ENCODE measurements around the gene TAL2.

The TAL2 gene

DNA sequence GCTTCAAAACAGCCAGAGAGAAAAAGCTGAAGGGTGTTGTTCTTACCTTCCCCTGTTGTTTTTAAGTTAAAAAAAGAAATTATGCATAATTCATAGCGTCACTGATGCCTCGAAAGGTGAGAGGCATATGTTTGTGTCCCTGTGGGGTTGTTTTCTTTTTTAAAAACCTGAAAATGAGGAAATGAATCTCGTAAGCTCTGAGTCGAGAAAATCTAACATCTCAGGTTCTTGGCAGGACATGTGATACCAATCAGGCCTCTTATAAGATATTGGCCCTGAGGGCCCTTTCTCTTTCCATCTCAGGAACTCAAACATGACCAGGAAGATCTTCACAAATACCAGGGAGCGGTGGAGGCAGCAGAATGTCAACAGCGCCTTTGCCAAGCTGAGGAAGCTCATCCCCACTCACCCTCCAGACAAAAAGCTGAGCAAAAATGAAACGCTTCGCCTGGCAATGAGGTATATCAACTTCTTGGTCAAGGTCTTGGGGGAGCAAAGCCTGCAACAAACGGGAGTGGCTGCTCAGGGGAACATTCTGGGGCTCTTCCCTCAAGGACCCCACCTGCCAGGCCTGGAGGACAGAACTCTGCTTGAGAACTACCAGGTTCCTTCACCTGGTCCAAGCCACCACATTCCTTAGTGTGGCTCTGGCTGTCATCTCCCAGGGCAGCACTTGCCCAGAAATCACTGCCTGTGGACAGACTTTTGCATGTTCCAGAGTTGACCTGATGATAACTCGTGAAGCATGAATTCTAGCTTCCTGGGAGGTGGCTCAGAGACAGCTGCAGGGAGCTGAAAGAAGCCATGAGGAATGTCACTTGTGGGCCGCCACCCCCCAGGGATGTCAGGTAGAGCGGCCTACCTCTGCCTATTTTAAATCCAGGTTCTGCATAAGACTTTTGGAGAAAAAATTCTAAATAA, at the start of gene TAL2:
TSS of gene TAL2 (plus strand) at position 274 of the 921 bp plus-strand sequence. CDS start at position 314, 40 bp downstream.
- no peak for DNase-seq

DNA sequence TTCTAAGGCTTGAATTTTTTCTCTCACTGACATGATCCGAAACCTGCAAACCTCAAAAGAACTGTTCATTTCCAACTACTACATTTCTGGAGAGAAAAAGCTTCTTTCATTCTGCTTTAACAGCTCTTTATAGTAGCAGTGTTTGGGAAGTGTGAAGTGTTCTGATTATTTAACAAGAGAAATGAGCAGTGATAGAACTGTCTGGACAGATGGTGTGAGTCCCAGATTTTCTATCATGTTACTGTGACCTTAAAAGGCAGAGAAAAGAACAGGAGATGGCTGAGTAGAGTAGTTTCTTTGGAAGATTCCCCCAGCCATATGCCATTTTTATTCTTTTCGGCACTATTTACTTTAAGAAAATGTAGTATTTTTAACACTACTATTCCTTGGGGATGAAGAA, 41.3 kb upstream of the TAL2 start:
- DNase-seq = no peak

- no peak for DNase-seq
Observed at GRCh38 chr9:105625088-105625487, 37.2 kb upstream of the TAL2 start.

GRCh38 chr9:105632807-105633206, 29.4 kb upstream of the TAL2 start:
- DNase-seq = no peak

DNA sequence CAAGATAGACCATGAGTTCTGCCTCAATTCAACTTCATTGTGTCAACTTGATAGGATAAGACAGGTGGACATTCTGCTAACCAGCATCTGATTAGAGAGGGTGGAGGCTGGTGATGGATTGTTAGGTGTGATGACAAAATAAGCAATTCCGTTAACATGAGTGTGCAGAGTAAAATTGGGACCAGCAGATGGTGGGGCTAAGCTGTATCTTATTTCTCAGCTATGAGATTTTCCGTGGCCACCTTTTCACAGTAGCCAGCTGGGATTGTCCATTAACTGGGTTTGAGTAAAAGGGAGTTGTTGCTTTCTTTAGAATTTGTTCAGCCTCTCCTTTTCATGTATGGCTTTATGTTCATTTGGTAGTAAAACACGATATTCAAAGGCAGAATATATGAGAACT, 28.8 kb upstream of the TAL2 start:
- DNase-seq = no peak

- DNase-seq = no peak
Observed at GRCh38 chr9:105636331-105636730, 25.9 kb upstream of the TAL2 start.

- DNase-seq = no peak
Observed at GRCh38 chr9:105637787-105638395, 24.4 kb upstream of the TAL2 start.

DNA sequence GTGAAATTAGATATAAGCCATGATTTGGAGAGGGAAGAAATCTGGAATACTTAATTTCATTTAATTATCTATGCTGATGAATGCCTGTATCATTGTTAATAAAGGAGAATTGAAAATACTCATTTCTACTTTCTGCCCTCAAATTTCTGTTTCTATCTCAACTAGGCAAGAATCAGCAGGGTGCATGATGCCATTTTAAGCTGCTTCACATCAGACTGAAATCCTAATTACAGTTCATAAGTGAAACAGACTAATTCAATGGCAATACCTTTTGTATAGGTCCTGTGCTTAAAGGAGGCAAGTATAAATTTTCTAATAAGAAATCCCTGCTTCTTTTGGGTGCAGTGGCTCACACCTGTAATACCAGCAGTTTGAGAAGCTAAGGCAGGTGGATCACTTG, 22.3 kb upstream of the TAL2 start:
- no peak for DNase-seq

DNA sequence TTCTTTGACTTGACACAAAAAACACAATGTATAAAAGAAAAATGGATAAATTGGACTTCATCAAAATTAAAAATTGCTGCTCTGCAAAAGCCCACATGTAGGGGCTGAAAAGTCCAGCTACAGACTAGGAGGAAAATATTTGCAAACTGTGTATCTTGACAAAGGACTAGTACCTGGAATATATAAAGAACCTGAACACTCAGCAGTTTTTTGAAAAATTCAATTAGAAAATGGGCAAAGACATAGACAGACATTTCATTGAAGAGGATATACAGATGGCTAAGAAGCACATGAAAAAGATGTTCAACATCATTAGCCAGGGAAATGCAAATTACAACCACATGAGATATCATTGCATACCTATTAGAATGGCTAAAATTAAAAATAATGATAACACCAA, 18.5 kb upstream of the TAL2 start:
- DNase-seq = no peak

GRCh38 chr9:105646879-105647594, 15.2 kb upstream of the TAL2 start:
- DNase-seq = no peak

DNA sequence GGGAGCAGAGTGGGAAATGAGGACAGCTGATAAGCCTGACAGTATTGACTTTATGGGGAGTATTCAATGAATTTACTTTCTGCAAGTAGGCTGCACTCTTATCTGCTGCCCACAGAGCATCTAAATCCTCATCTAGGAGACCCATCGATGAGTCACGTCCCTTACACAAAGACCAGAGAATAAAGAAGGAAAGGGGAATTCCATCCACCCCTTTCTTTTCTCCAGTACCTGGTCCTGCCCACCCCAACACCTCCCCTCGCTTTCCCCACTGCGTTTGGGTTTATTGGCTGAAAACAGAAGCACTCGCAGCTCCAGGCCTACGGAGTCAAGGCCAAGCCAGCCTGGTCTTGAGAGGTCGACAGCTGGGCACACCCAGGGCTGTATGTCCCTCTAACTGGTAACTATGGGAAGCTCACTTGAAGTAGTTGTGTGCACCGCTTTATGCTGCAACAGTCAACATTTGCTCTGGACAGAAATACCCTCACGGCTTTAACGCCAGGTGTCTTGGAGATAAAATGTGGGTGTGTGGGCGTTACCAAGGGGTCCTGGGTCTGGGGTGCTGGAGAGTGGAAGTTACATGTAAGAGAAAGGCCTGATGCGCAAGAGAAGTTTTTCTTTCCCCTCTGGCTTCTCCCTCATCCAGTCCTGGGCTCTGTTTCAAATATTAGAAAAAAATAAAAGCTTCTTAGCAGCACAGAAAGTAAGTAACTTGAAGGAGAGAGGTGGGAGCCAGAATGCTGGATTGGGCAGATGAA, 14.5 kb upstream of the TAL2 start:
- no peak for DNase-seq

DNA sequence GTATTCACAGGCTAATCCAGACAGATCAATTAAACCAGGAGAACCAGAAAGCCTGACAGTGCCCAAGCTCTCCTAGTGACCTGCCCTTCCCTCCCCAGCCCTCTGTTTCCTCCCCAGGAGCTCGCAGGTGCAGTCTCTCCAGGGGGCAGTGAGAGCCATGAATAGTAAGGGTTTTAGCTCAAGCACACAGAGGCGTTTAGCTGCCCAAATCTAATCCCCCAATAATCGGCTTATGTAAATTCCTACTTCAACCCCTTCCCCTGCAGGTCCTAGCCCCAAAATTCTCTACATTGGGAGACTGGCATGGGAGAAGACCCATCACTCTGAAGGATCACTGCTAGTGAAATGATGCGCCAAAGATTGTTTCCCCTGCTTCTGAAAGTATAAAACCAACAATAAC, 10.5 kb upstream of the TAL2 start:
- no peak for DNase-seq

GRCh38 chr9:105656131-105656921, 5.9 kb upstream of the TAL2 start:
- DNase-seq = no peak

DNA sequence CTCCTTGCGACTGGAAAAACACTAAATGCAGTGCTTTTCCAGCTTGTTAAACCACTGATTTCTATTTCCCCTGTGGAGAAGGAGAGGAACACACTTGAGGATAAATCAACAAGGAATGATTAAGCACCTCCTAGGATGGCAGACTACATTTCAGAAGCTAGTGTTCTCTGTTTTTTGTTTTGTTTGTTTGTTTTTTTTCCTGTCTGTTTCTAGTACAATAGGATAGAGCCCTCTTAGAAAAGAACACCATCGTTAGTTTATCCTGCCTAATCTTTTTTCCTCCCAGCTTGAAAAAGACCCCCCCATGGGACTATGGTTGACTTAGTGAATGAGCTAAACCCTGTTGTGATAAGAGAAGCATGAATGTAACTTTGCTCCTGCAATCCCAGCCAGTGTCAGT, 3.9 kb upstream of the TAL2 start:
- no peak for DNase-seq

- no peak for DNase-seq
Observed at GRCh38 chr9:105661011-105661410, 1.2 kb upstream of the TAL2 start.

DNA sequence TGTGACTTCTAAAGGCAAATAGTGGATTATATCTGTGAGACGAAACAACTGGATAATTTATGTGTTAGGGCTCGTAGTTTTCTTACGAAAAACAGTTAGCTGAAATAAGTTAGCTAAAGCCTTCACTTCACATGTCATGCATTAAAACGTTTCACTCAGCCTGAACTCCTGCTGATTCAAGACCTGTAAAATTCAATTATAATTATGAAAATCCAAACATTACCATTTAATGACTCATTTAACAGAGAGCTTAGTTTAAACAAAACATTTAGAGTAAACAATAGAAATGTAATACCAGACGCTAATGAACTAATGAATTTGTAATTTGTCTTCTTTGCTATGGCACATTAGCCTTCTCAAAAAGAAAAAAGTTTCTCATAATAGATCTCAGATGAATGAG, 1.7 kb downstream of the TAL2 start:
- no peak for DNase-seq

- DNase-seq = no peak
Observed at GRCh38 chr9:105667867-105668266, 5.6 kb downstream of the TAL2 start.

- no peak for DNase-seq
Observed at GRCh38 chr9:105670315-105670714, 8.1 kb downstream of the TAL2 start.

DNA sequence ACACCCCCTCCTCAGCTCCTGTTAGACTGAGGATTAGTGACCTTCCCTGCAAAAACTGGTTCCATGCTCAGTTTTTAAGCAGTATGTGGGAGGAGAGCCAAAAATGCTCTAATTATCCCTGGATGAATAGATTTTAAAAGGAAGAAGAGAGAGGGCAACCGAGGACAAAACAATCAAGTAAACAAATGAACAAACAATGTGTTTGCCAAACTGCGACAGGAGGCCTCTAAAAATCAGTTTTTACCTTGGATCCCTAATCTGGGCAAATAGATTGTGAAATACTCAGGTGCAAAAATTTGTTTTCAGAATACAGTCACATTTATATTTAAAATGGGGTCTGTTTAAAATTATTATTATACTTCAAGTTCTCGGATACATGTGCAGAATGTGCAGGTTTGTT, 8.5 kb downstream of the TAL2 start:
- no peak for DNase-seq

GRCh38 chr9:105672711-105673234, 10.5 kb downstream of the TAL2 start:
- no peak for DNase-seq

- DNase-seq = no peak
Observed at GRCh38 chr9:105673850-105674387, 11.7 kb downstream of the TAL2 start.
